K562 (cell line): ENCODE results near the gene HTR3B. TPM values are rescaled to one million over a fixed set of nuclear protein-coding genes. Genes with fewer than 3 reads are reported as not detected.
A peak's percentile ranks its signal among the peaks of the same experiment; 100 is the strongest.

ENCODE experiments used
- ATAC-seq: fragments of 200-7000 bp; cut with Tn5 transposase; 3 replicates; pipeline ENCODE4 v1.9.1; 2020; ENCODE audit warnings: moderate library complexity
- BruUV-seq: library from RNA; stranded (reverse); fragments of 400-500 nt; replicated peaks from 2 replicates; lab custom pipeline; 2021; lab: Mats Ljungman, UMichigan
- CTCF ChIA-PET: fragments of 300-600 bp; formaldehyde crosslinking; extraction: SDS; loops from one replicate; lab custom pipeline; 2021; ENCODE audit warnings: low intra/inter-chr PET ratio; lab: Yijun Ruan, JAX
- POLR2A ChIA-PET: fragments of 300-600, 350-650 bp; sonication (Branson Sonifier 250); formaldehyde crosslinking; extraction: SDS; loops from one replicate; lab custom pipeline; 2021; ENCODE audit warnings: antibody characterized with exemption, inconsistent platforms; lab: Yijun Ruan, JAX
- DNase-seq, 4 experiments: peaks; one replicate each; pipeline versions ENCODE4 v3.0.0 to v3.0.0-alpha.2; 2011 to 2018; ENCODE audit warnings: low spot score in 3 of 4, mixed read lengths in 3 of 4; ENCODE audit errors: extremely low read depth in 1 of 4
- FAIRE-seq: peaks from 2 replicates; lab custom pipeline; 2011; peaks lifted over from hg19 to GRCh38; lab: Jason Lieb, UNC
- H2AFZ ChIP-seq: 2 replicates; pipeline ENCODE4 v1.6.0; 2011; ENCODE audit warnings: low read depth, low read length, control low read depth, inconsistent platforms
- H3K27ac ChIP-seq: fragments of 200-600 bp; 3 replicates; pipeline ENCODE4 v1.8.0; 2011; ENCODE audit warnings: low read depth, mild to moderate bottlenecking, control low read depth, inconsistent platforms, low read length, moderate library complexity, mixed read lengths; ENCODE audit errors: extremely low read depth
- H3K27me3 ChIP-seq, 2 experiments: fragments of 300-600 bp in 1 of 2; 2 replicates in 1 of 2; 3 replicates in 1 of 2; pipeline versions ENCODE4 v1.6.0 to v1.8.0; 2011; ENCODE audit warnings: inconsistent platforms in 2 of 2, low read length in 2 of 2, mild to moderate bottlenecking in 1 of 2, mixed read lengths in 1 of 2, moderate library complexity in 1 of 2; ENCODE audit not compliant: control insufficient read depth in 2 of 2, insufficient read depth in 2 of 2
- H3K36me3 ChIP-seq: fragments of 300-600 bp; 3 replicates; pipeline ENCODE4 v1.8.0; 2011; ENCODE audit warnings: mild to moderate bottlenecking, low read length, inconsistent platforms; ENCODE audit not compliant: control insufficient read depth, insufficient read depth
- H3K4me1 ChIP-seq, 2 experiments: fragments of 200-600 bp in 1 of 2; replicated peaks in 1 of 2; 2 replicates in 1 of 2; 3 replicates in 1 of 2; pipeline versions ENCODE4 v1.5.1 to v1.8.0; 2011; ENCODE audit warnings: inconsistent platforms in 2 of 2, low read length in 2 of 2, mild to moderate bottlenecking in 1 of 2, mixed read lengths in 1 of 2, moderate library complexity in 1 of 2; ENCODE audit not compliant: control insufficient read depth in 2 of 2, insufficient read depth in 2 of 2
- H3K4me2 ChIP-seq: 2 replicates; pipeline ENCODE4 v1.6.1; 2011; ENCODE audit warnings: low read length, control low read depth, inconsistent platforms, mixed read lengths; ENCODE audit not compliant: insufficient read depth
- H3K4me3 ChIP-seq: fragments of 200-600 bp; sonication (generic), shearing (Covaris generic); 2 replicates; pipeline ENCODE4 v1.5.1; 2016; ENCODE audit warnings: control low read depth, inconsistent platforms
- H3K79me2 ChIP-seq: fragments of 200-600 bp; 3 replicates; pipeline ENCODE4 v1.8.0; 2011; ENCODE audit warnings: low read length, inconsistent platforms; ENCODE audit not compliant: control insufficient read depth, insufficient read depth
- H3K9ac ChIP-seq, 2 experiments: 2 replicates each; pipeline versions ENCODE4 v1.6.0 to v1.6.1; 2011; ENCODE audit warnings: low read depth in 2 of 2, low read length in 2 of 2, control low read depth in 1 of 2, inconsistent platforms in 1 of 2, mild to moderate bottlenecking in 1 of 2, mixed read lengths in 1 of 2; ENCODE audit not compliant: insufficient read depth in 1 of 2
- H3K9me1 ChIP-seq: one replicate; pipeline ENCODE4 v1.6.0; 2011; ENCODE audit warnings: inconsistent platforms, mild to moderate bottlenecking, low read length, moderate library complexity; ENCODE audit not compliant: control insufficient read depth, insufficient read depth
- H3K9me3 ChIP-seq: replicated peaks from 2 replicates; pipeline ENCODE4 v1.5.1; 2011; ENCODE audit warnings: low read depth, low read length, inconsistent platforms; ENCODE audit not compliant: control insufficient read depth, insufficient read depth
- H4K20me1 ChIP-seq: replicated peaks from 2 replicates; pipeline ENCODE4 v1.6.1; 2011; ENCODE audit warnings: low read length, inconsistent platforms, mixed read lengths; ENCODE audit not compliant: control insufficient read depth, insufficient read depth
- EGR1 ChIP-seq: fragments of 450-650 bp; conservative IDR thresholded peaks from 2 replicates; pipeline ENCODE4 v1.6.1; 2017; ENCODE audit warnings: mild to moderate bottlenecking
- HMG20B ChIP-seq: fragments of 250-450 bp; sonication (Bioruptor Pico); IDR thresholded peaks from 2 replicates; pipeline ENCODE4 v1.5.0; 2021; ENCODE audit warnings: mild to moderate bottlenecking
- KDM1A ChIP-seq, 2 experiments: fragments of 450-650 bp; IDR thresholded peaks; 2 replicates each; pipeline ENCODE4 v1.6.1; 2016; ENCODE audit warnings: mild to moderate bottlenecking in 2 of 2
- MGA ChIP-seq: fragments of 450-650 bp; IDR thresholded peaks from 2 replicates; pipeline ENCODE4 v1.6.1; 2016; ENCODE audit warnings: mild to moderate bottlenecking, moderate library complexity
- POLR2B ChIP-seq: fragments of 450-650 bp; IDR thresholded peaks from 2 replicates; pipeline ENCODE4 v1.6.1; 2018; ENCODE audit warnings: low read depth; ENCODE audit not compliant: partially characterized antibody
- RBM39 ChIP-seq: fragments of 200-400 bp; formaldehyde crosslinking; optimal IDR thresholded peaks from 2 replicates; pipeline ENCODE3; 2018; ENCODE audit warnings: low read depth, low read length
- ZNF354B ChIP-seq: fragments of 250-450 bp; sonication (Bioruptor Pico); IDR thresholded peaks from 2 replicates; pipeline ENCODE4 v1.4.0; 2020
- WGBS: fragments of 100-300 bp; shearing (Covaris generic); methylation state at CpG from one replicate; pipeline ENCODE4 v1.1.6; 2016; ENCODE audit warnings: low coverage, mixed read lengths; ENCODE audit not compliant: insufficient coverage; ENCODE audit errors: missing lambda C conversion rate; 5-methylcytosine and 5-hydroxymethylcytosine counted together
- in situ Hi-C: fragments of 300-500 bp; cut with MboI; formaldehyde crosslinking; loops from 4 replicates; pipeline ENCODE4 v1.15.0; 2018; ENCODE audit warnings: inconsistent platforms, mixed read lengths
- intact Hi-C: fragments of 100-400 bp; cut with micrococcal nuclease; formaldehyde crosslinking; loops from 2 replicates; pipeline ENCODE4 v1.14.2; 2022
- polyA plus RNA-seq, 8 experiments: library from polyadenylated mRNA; depleted of rRNA in 4 of 8; stranded (reverse) in 5 of 8; unstranded in 3 of 8; fragments of >200 nt; fragmentation: Nextera tagmentation in 2 of 8; fragmentation: Illumina TruSeq in 1 of 8; extraction: Ambion mirVana in 2 of 8; extraction: Trizol in 1 of 8; gene quantifications; 2 replicates each; pipeline versions ENCODE4 v1.2.1 to v1.2.3, GENCODE V29; 2011 to 2014; ENCODE audit warnings: inconsistent platforms in 1 of 8, missing spikeins in 1 of 8
- total RNA-seq, 7 experiments: library from RNA; depleted of rRNA in 6 of 7; stranded (reverse); fragments of >200 nt in 6 of 7; fragmentation: Illumina TruSeq in 2 of 7; extraction: Trizol in 2 of 7; gene quantifications; 2 replicates each; pipeline versions ENCODE4 v1.2.1 to v1.2.3, GENCODE V29; 2011 to 2021; ENCODE audit warnings: low replicate concordance in 1 of 7

HTR3B gene
- total and polyA plus RNA-seq, 9 of the 15 experiments (the other 6 are each of a cell fraction or from before 2014, with no cell fraction given) = not detected

DNA sequence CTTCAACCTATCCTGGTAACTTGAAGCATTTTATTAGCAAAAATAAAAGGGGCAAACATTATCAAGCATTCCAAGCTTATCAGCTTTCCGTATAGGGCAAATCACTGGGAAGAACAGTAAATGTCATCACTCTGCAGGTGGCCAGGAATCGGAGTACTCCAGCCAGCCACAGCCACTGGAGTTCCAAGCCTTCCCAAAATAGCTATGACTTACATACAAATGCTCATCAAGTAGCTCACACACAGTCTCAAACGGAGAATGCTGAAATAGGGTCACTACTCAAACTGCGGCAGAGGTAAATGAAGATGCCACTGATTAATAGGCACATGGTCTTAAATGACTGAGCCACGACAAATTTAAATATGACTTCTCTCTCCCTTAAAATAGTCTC, 31.4 kb upstream of the HTR3B start:
- ChIA-PET POLR2A (interaction anchor here (0.6 to 0.9 kb wide), 3 partner anchors 9 to 17 kb away, joined by 3 to 4 read pairs (median 3); no protein-coding TSS in a partner anchor), CTCF (no interaction called here)
- BruUV-seq = no TSS peak
- H3K36me3 ChIP-seq = peaks cover 3% of the 10 kb centered on the region; the same call in 2 of the 3 replicates
- H3K27me3 ChIP-seq = no peaks in the 10 kb centered on the region
- H2AFZ ChIP-seq = no peak overlapping the region
- H3K4me1 ChIP-seq = peaks cover 18 to 21% of the 10 kb centered on the region in 2 experiments
- H3K9me3 ChIP-seq = no peaks in the 10 kb centered on the region
- ATAC-seq (no peak), FAIRE-seq (no peak), DNase-seq (no peak)
- in situ Hi-C loops = no loop called here
- peak overlapping the region; percentile 8; the same call in 1 of the 2 replicates for H3K4me2 ChIP-seq
- no peak overlapping the region for H3K27ac ChIP-seq
- H4K20me1 ChIP-seq = peaks cover 4% of the 10 kb centered on the region; the same call in 1 of the 2 replicates
- TF ChIP-seq HMG20B (CRISPR knock-in tag) (no peak), RBM39 (no peak), EGR1 (no peak), ZNF354B (CRISPR knock-in tag) (no peak), POLR2B (no peak), KDM1A (IDR thresholded peaks at IDR 0.05) (no peak), MGA (no peak)
- intact Hi-C loops = no loop called here
- H3K4me3 ChIP-seq = no peak overlapping the region
- no peak overlapping the region for H3K9ac ChIP-seq
- no peaks in the 10 kb centered on the region for H3K9me1 ChIP-seq
- WGBS = 34% methylated on average over 5 of the region's 5 CpGs
- H3K79me2 ChIP-seq = peaks cover 27% of the 10 kb centered on the region
